KMS-11 (cell line): ENCODE data around the gene RASL10A.

Experiments
- H2AFZ ChIP-seq: fragments of 200-600 bp; sonication (generic); 2 replicates; pipeline ENCODE4 v1.6.1; 2016; ENCODE audit warnings: antibody characterized with exemption, mixed run types, low read depth
- H3K27ac ChIP-seq: fragments of 200-600 bp; sonication (generic); 2 replicates; pipeline ENCODE4 v1.6.1; 2016; ENCODE audit warnings: mild to moderate bottlenecking, mixed run types
- H3K27me3 ChIP-seq: fragments of 200-600 bp; sonication (generic); 2 replicates; pipeline ENCODE4 v1.6.1; 2017; ENCODE audit warnings: mild to moderate bottlenecking, low read depth, mixed run types, moderate library complexity; ENCODE audit not compliant: insufficient read depth
- H3K36me3 ChIP-seq: fragments of 200-600 bp; sonication (generic); 2 replicates; pipeline ENCODE4 v1.6.1; 2017; ENCODE audit warnings: mild to moderate bottlenecking, mixed run types; ENCODE audit not compliant: insufficient read depth
- H3K4me1 ChIP-seq: fragments of 200-600 bp; sonication (generic); 2 replicates; pipeline ENCODE4 v1.6.1; 2016; ENCODE audit warnings: mild to moderate bottlenecking, low read depth, mixed run types; ENCODE audit not compliant: poor library complexity, severe bottlenecking
- H3K4me2 ChIP-seq: fragments of 200-600 bp; sonication (generic); 2 replicates; pipeline ENCODE4 v1.7.0; 2016; ENCODE audit warnings: mild to moderate bottlenecking, mixed run types
- H3K4me3 ChIP-seq: fragments of 200-600 bp; sonication (generic); IDR thresholded peaks from 2 replicates; pipeline ENCODE4 v1.6.1; 2017; ENCODE audit warnings: low read depth, low read length, mixed read lengths; ENCODE audit not compliant: insufficient read depth
- H3K79me2 ChIP-seq: fragments of 200-600 bp; sonication (generic); 2 replicates; pipeline ENCODE4 v1.6.1; 2016; ENCODE audit warnings: low read depth, mixed run types; ENCODE audit not compliant: insufficient read depth
- H3K9ac ChIP-seq: fragments of 200-600 bp; sonication (generic); 2 replicates; pipeline ENCODE4 v1.6.1; 2016; ENCODE audit warnings: mild to moderate bottlenecking, mixed run types
- H4K20me1 ChIP-seq: fragments of 200-600 bp; sonication (generic); 2 replicates; pipeline ENCODE4 v1.6.1; 2016; ENCODE audit warnings: mild to moderate bottlenecking, mixed run types; ENCODE audit not compliant: insufficient read depth
- CTCF ChIP-seq: fragments of 200-600 bp; sonication (generic); conservative IDR thresholded peaks from 2 replicates; pipeline ENCODE4 v1.6.1; 2017; ENCODE audit warnings: low read depth, mild to moderate bottlenecking, antibody characterized with exemption, low read length, moderate library complexity, mixed read lengths

Gene RASL10A

GRCh38 chr22:29341056-29341848 lies 25.8 kb upstream of the RASL10A start:
- Histone ChIP-seq H3K9ac (no peak overlapping the region), H3K79me2 (no peaks in the 10 kb centered on the region), H3K4me1 (no peaks in the 10 kb centered on the region), H3K27me3 (no peaks in the 10 kb centered on the region), H3K36me3 (peaks cover 2% of the 10 kb centered on the region; the same call in 1 of the 2 replicates), H3K4me3 (no peak overlapping the region), H4K20me1 (no peaks in the 10 kb centered on the region), H3K27ac (no peak overlapping the region), H2AFZ (no peak overlapping the region), H3K4me2 (no peak overlapping the region)
- no peak for TF ChIP-seq CTCF

GRCh38 chr22:29340566-29340965 lies 25.1 kb upstream of the RASL10A start:
- Histone ChIP-seq H2AFZ (no peak overlapping the region), H3K79me2 (no peaks in the 10 kb centered on the region), H3K36me3 (peaks cover 2% of the 10 kb centered on the region; the same call in 1 of the 2 replicates), H3K4me2 (no peak overlapping the region), H3K4me3 (no peak overlapping the region), H3K9ac (no peak overlapping the region), H3K27me3 (no peaks in the 10 kb centered on the region), H4K20me1 (no peaks in the 10 kb centered on the region), H3K27ac (no peak overlapping the region), H3K4me1 (no peaks in the 10 kb centered on the region)
- no peak for TF ChIP-seq CTCF

GRCh38 chr22:29339381-29340235 lies 24.1 kb upstream of the RASL10A start:
- Histone ChIP-seq H3K4me1 (no peaks in the 10 kb centered on the region), H3K27ac (no peak overlapping the region), H3K27me3 (no peaks in the 10 kb centered on the region), H2AFZ (no peak overlapping the region), H4K20me1 (no peaks in the 10 kb centered on the region), H3K36me3 (peaks cover 2% of the 10 kb centered on the region; the same call in 1 of the 2 replicates), H3K9ac (no peak overlapping the region), H3K4me3 (no peak overlapping the region), H3K79me2 (no peaks in the 10 kb centered on the region), H3K4me2 (no peak overlapping the region)
- no peak for TF ChIP-seq CTCF

GRCh38 chr22:29338398-29338797 lies 22.9 kb upstream of the RASL10A start:
- H3K9ac ChIP-seq = no peak overlapping the region
- H3K27me3 ChIP-seq = no peaks in the 10 kb centered on the region
- no peaks in the 10 kb centered on the region for H4K20me1 ChIP-seq
- H3K79me2 ChIP-seq = no peaks in the 10 kb centered on the region
- H3K36me3 ChIP-seq = no peaks in the 10 kb centered on the region
- no peaks in the 10 kb centered on the region for H3K4me1 ChIP-seq
- H3K27ac ChIP-seq = no peak overlapping the region
- no peak overlapping the region for H2AFZ ChIP-seq
- H3K4me2 ChIP-seq = no peak overlapping the region
- TF ChIP-seq CTCF = no peak
- H3K4me3 ChIP-seq = no peak overlapping the region
